EL (cell line): Measurements from ENCODE around the gene MEDAG.

Source experiments
- DNase-seq: peaks from one replicate; pipeline ENCODE4 v3.0.0-alpha.2; 2016

The MEDAG gene

DNA sequence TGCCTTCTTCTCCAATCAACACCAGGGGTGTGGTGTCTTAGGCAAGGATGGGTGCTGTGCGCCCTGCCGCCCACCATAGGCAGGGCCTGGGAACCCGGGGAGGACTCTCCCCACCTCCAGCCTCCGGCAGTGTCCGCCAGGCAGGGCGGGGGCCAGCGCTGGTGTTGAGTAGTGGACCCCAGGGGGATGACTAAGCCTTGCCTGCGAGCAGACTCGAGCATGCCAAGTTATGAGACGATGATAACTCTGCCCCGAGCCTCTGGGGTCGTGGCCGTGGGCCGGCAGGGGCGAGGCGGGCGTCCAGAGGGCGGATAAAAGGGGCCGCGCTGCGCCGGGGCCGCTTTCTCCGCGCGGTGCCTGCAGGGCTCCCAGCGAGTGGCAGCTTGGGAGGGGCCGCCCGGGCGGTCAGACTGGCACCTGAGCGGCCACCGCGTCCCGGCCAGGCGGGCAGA lies at the start of gene MEDAG:
TSS of gene MEDAG (plus strand) at position 340 of the 452 bp plus-strand sequence. CDS start 245 bp downstream, outside the sequence.
- peak; percentile 59 for DNase-seq

- no peak for DNase-seq
Measured at GRCh38 chr13:30857018-30857417, 49.1 kb upstream of the MEDAG start.

DNA sequence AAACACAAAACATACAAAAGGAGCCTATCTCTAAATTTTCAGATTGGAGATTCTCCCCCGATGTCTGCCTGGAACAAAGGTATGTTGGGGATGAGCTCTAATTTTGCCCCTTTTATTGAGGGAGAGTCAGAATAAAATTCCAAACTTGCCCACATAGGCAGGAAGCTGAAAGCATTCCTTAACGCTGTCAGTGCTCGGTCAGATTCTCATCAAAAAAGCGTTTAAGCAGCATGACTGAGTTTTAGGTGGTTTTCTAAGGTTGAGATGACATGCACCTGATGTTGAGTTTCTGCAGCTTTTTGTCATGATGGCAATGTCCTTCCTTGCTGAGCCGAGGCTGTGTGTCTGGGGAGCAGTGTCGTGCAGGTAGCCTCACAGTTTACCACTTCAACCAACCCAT lies 48.4 kb upstream of the MEDAG start:
- DNase-seq = no peak

DNA sequence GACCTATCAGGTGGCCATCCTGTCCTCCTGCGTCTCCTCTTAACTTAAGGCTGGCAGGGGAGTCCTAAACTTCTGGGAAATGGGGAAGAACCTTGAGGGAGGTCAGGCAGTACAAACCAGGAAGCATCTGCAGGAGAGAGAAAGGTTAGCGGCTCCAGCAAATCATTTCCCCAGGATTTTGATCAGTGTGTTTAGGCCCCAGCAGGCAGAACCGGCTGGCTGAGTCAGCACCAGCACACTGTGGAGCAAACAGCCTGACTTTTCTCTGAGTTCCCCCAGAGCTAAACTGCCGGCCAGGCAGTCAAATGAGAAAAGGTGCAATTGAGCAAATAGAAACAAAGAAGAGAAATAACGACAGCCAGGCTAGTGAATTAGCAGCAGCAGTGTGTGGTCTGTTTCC lies 46.7 kb upstream of the MEDAG start:
- no peak for DNase-seq

DNA sequence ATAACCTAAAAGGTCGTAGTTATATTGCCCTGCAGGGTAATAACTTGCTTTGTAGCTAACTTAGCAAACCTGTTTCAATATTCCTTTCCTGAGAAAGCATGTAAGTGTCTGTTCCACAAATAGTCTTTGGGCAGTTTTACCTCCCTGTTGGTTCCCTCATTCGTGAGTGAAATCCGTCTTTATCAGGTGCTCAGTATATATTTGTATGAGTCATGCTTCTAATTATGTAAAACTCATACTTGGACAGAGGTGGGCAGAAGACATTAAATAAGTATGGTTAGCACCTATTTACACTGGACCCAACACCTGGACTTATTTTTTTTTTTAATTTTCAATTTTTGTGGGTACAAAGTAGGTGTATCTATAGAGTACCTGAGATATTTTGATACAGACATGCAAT lies 44.9 kb upstream of the MEDAG start:
- no peak for DNase-seq

GRCh38 chr13:30861836-30862467 lies 44.1 kb upstream of the MEDAG start:
- no peak for DNase-seq

DNA sequence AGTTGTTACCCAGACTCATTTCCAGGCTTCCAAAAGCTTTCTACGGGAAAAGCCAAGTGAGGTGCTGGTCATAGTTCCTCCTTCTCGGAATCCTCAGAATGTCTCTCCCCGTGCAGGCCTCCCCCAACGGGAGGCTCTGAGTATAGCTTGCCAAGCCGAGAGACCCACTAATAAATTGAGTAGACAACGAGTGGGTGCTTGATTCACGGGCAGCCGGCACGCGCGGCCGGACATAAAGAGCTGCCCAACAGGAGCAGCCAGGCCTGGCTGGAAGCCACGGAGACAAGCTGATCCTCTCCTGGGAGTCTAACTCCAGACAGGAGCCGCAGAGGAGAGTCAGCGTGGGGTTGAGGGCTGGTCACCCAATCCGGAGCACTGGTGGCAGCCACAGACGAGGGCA lies 43.4 kb upstream of the MEDAG start:
- DNase-seq = no peak

DNA sequence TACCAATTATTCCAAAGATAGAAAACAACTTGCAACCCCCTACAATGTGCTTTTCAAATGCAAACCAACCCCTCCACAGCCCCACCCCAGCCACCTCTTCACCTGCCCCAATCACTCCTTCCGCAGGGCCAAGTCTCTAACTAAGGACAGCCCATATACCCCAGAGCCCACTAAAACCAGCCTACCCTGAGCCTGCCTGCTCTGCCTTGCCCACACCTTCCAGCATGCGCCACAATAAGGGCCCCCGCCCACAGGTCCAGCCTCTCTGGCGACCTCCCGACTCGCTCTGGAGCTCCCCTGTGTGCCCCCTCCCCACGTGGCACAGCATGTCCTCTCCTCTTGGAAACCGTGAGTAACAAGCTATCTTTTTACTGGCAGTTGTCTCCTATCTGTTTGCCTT lies 42.8 kb upstream of the MEDAG start:
- DNase-seq = no peak

DNA sequence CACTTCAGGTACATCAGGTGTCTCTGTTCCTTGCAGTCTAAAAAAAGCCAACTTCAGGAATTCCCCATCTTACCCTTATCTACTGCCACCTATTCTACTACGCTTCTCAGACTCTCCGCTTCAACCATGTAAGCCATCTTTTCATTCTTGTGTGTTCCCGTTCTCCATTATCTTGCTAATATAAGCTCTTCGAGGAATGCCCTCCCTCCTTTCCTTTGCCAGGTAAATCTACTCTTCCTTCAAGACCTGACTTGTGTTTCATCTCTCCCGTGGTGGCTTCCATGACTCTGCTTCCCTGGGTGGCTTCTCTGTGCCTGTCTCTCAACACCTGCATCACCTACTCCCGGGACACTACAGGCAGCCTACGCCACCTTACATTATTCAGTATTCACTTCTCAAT lies 42.3 kb upstream of the MEDAG start:
- no peak for DNase-seq

GRCh38 chr13:30864433-30865122 lies 41.5 kb upstream of the MEDAG start:
- peak; percentile 88 for DNase-seq

DNA sequence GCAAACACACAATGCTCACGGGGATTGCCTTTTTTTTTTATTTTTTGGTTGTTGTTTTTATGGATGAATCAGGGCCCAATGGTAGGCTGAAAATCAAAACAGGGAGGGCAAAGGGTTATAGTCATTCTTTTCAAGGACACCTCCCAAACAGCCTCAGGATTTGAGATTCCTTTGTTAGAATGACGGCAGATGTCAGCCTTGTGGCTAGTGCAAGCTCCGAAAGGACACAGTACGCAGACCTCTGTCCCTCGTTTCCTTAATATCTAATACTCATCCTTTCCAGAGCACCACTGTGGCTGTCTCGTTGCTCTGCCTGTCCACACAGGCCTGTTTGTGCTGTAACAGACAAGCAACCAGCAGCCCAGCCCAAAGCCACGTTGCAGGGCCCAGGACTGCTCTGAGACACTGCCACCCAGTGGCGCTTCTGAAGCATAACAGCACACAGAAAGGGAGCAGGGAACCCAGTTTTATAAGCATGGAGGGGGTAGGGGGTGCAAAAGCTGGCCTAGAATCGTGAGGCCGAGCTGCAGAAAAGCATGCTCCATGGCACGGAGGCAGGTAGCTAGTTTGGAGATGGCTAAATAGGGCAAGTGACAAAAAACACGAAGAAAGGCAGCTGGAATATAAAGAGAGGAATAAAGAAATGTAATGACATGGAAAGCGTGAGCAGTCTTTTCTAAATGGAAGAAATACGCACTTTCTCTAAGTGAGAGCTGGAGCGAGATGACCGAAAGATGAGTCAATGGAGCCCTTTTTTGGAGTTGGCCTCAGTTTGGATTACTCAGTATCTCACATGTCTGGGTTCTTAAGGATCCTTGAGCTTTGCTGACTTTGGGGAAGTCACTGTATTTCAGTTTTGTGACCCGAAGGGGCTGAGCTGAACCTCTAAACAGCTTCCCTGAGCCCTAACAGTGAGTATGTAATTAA lies 40.7 kb upstream of the MEDAG start:
- peak; percentile 91 for DNase-seq

- no peak for DNase-seq
Measured at GRCh38 chr13:30866677-30867076, 39.4 kb upstream of the MEDAG start.

GRCh38 chr13:30867089-30867669 lies 38.9 kb upstream of the MEDAG start:
- DNase-seq = no peak

DNA sequence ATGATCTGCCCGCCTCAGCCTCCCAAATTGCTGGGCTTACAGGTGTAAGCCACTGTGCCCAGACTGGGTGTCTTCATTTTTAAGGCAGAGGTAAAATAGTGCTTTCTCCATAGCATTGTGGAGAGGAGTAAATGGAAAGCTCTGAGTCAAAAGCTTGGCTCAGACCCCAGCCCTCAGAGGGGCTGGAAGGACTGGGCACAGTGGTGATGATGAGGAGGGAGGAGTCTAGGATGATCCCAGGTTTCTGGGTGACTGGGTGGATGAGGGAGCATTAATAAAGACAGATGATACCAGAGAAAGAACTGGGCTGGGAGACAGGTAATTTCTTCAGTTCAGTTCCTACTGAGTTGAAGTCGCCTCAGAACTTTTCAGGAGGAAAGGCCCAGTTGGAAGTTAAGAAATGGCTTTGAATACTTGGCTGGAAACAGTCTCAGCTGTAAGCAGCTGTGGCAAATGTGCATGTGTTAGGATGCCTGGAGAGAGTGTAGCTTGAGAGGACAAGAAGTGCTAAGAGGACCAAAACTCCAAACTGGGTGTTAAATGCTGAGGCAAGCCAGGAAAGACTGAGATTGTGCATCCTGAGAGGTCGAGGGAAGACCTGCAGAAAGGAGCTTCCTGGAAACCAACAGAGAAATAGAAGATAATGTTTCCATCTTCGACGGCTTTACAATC lies 37.1 kb upstream of the MEDAG start:
- peak; percentile 31 for DNase-seq

- peak; percentile 58 for DNase-seq
Measured at GRCh38 chr13:30869491-30869890, 36.6 kb upstream of the MEDAG start.

DNA sequence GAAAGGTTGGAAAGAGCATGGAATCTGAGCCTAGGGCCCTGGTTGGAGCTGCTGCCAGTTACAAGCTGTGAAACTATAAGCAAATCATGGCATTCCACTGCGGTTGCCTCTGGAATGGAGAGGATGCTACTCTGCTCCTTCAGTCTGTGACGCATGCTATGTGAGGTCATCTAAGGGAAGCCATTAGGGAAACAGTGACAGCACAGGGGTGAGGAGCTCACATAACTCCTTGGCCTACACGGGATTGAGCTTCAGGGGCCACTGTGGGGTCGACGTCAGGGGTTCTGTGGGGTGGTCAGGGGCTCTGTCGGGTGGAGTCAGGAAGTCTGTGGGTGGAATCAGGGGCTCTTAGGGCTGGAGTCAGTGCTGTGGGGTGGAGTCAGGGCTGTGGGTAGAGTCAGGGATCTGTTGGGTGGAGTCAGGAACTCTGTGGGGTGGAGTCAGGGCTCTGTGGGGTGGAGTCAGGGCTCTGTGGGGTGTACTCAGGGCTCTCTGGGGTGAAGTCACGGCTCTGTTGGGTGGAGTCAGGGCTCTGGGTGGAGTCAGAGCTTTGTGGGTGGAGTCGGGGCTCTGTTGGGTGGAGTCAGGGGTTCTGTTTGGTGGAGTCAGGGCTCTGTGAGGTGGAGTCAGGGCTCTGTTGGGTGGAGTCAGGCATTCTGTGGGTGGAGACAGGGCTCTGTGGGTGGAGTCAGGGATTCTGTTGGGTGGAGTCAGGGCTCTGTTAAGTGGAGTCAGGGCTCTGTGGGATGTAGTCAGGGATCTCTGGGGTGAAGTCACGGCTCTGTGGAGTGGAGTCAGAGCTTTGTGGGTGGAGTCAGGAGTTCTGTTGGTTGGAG lies 35.8 kb upstream of the MEDAG start:
- DNase-seq = peak; percentile 99

DNA sequence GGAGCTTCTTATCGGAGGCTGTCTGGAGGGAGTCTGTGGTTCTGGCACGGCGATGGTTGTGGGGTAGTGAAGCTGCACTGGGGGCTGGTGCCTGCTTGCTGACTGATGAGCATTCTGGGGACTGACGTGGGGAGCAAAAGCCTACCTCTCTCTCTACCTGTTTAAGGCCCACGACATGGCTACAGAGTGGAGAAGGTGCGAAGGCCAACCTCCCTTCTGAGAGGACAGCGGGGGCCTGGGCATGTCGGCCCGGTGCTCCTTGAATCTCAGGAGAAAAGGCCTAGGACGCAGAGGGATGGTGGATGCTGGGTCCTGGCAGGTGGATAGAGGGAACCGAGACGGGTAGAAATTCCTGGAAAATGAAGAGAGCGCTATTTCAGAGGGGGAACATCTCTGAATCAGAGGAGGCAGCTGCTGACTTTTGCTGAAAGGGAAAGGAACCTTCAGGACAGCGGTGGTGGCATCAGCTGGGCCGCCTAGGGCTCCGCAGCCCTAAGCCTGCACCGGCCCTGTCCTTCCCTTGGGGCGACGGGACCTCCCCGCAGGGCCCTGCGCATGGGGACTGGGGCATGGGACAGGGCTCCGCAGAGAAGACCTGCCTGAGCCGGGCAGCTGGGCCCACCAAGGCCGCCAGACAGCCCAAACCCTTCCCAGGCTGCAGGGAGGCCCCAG lies 35.0 kb upstream of the MEDAG start:
- DNase-seq = no peak

- DNase-seq = no peak
Measured at GRCh38 chr13:30871588-30872275, 34.3 kb upstream of the MEDAG start.

- no peak for DNase-seq
Measured at GRCh38 chr13:30872276-30872594, 33.8 kb upstream of the MEDAG start.

DNA sequence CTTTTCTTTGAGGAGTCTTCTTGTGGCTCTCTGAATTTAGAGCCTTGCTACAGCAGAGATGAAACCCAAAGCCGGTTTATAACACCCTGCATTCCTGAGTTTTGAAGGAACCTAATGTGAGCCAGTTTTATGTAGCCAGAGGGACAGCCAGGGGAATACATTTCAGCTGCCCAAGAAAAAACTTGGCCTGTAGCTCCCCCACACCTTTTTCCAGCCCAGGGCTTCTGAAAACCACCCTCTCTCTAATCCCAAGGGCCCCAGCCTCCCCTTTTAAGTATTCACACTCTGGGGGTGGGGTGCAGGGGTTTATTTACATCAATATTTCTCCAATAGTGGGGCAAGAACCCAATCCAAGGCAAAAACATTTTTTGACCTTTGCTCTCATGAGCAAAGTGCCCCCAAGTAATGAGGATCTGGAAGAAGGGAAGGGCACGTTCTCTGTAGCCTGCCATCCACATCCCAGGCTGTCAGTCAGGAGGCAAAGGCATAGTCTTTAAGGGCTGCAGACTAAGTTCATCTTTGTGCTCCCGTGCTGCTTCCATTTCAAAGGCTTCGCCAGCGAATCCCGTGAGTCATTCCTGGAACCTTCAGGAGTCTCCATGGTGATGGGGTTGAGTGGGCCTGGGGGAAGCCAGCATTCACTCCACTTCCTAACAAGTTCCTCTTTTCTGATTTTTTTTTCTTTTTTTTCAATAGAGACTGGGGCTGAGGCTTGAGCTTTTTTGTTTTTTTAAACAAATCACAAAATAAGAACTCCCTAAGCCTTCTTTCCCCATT lies 33.2 kb upstream of the MEDAG start:
- DNase-seq = peak; percentile 87
